GM10266 (cell line): ENCODE results near the gene RFC4.

Experiments used
- DNase-seq: peaks from one replicate; pipeline ENCODE4 v3.0.0; 2012; ENCODE audit errors: extremely low spot score
- TF ChIP-seq, protein P1 (sequence below): IDR thresholded peaks from 2 replicates; pipeline ENCODE4 v1.5.1; 2012; ENCODE audit warnings: mild to moderate bottlenecking, low read depth; ENCODE audit not compliant: control insufficient read depth, insufficient read depth; ENCODE audit errors: missing control alignments

The RFC4 gene

DNA sequence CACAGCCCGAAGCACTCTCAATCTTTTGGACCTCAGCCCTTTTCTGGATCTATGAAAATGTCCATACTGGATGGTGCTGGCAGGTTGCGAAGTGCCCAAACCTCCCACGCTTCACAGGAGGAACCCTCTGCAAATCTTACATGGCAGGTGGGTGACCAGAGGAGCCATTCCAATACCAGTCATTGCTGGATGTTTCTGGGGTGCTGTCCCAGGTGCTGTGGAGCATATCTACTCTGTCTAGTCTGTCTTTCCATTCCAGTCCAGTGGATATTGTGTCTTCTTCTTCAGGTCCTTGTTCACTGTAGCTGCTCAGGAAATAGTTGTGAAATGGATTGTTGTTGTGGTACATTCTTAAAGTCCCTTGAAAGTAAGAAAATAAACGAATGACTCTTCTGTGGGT is 25.5 kb upstream of the RFC4 start:
- TF ChIP-seq, protein P1, sequence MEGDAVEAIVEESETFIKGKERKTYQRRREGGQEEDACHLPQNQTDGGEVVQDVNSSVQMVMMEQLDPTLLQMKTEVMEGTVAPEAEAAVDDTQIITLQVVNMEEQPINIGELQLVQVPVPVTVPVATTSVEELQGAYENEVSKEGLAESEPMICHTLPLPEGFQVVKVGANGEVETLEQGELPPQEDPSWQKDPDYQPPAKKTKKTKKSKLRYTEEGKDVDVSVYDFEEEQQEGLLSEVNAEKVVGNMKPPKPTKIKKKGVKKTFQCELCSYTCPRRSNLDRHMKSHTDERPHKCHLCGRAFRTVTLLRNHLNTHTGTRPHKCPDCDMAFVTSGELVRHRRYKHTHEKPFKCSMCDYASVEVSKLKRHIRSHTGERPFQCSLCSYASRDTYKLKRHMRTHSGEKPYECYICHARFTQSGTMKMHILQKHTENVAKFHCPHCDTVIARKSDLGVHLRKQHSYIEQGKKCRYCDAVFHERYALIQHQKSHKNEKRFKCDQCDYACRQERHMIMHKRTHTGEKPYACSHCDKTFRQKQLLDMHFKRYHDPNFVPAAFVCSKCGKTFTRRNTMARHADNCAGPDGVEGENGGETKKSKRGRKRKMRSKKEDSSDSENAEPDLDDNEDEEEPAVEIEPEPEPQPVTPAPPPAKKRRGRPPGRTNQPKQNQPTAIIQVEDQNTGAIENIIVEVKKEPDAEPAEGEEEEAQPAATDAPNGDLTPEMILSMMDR = no peak
- no peak for DNase-seq

GRCh38 chr3:186828340-186828739 is 22.1 kb upstream of the RFC4 start:
- TF ChIP-seq, protein P1 = no peak

GRCh38 chr3:186826976-186827857 is 20.9 kb upstream of the RFC4 start:
- peak; percentile 100 for DNase-seq
- TF ChIP-seq, protein P1 = no peak

More at GRCh38 chr3:186828340-186828739, 22.1 kb upstream of the RFC4 start:
- DNase-seq = no peak

GRCh38 chr3:186826410-186826975 is 20.2 kb upstream of the RFC4 start:
- TF ChIP-seq, protein P1 = no peak
- DNase-seq = no peak

DNA sequence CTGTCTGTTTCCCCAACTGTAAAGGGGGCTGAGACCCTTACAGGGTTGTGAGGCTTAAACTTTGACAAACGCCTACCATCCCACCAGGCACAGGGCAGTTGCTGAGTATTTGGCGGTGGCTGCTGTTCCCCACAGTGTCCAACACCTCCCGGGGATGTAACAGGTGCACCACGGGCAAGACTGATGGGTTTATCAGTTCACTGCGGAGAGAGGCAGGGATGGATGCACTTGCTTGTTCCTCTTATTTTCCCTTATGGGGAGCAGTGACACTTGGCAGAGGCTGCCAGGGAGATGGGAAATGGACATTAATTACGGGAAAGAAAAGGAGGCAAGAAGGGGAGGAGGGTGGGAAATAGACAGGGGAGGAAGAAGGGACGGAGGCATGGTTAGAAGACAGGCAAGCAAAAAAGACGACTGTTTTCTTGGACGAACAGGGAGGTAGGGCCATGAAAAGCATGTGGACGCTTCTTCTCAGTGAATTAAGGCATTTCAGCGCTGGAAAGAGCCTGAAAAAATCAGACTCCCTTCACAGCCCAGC is 19.7 kb upstream of the RFC4 start:
- TF ChIP-seq, protein P1 = no peak
- no peak for DNase-seq

GRCh38 chr3:186825294-186825821 is 19.1 kb upstream of the RFC4 start:
- TF ChIP-seq, protein P1 = no peak
- peak; percentile 32 for DNase-seq
